Kidney capillary endothelial cell (primary cell): ENCODE data around the gene DOCK8.
A peak's percentile ranks its signal among the peaks of the same experiment; 100 is the strongest.
"Not testable (repeated sequence)": the region's sequence is repeated elsewhere in the genome, so short reads cannot be mapped to it uniquely, and the experiment has no call there.

Source experiments
- DNase-seq: peaks from one replicate; pipeline ENCODE4 v3.0.0-alpha.2; 2018; ENCODE audit warnings: low spot score

Gene DOCK8

DNA sequence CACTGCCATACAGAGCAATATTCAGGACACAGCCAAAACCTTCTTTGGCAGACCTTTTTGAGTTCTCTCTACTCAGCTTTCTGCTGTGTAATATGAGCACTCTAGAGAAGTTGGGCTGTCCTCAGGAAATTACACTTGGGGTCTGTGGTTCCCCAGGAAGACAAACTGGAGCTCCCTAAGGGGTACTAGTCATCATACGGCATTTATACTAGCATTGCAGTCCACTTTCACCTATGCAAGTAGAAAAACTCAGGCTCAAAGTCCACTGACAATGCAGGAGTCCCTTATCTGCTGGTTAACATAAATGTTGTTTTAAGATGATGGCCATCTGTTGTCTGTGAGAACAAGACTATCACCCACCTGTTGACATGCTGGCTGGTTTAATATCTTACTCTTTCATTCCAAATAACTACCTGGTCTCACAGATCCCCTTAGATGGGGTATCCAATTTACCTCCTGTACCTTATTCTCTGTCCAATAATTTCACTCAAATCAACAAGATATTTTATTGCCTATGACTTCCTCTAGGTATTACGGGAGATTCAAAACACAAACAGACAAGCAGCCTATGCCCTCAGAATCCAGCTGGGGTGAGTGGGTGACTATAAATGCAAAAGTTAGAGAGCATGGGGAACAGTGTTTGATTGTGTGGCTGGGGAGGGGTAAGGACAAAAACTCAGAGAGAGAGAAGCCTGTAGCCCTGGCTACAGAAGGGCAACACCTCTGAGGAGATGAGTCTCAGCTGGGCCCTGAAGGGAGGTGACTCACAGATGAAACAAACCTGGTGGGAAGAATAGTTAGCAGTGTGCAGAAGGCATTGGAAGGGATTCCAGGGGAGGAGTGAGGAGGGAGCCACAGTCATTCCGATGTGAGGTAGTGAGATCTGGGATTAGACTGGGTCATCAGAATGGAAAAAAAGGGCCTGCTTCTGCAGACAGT, 10.2 kb downstream of the DOCK8 start:
- DNase-seq, result no peak

- DNase-seq, result no peak
These were observed 13.2 kb downstream of the DOCK8 start for GRCh38 chr9:227860-228259.

- DNase-seq, result no peak
These were observed 14.4 kb downstream of the DOCK8 start for GRCh38 chr9:228929-229695.

GRCh38 chr9:231625-232024, 17.0 kb downstream of the DOCK8 start:
- not testable (repeated sequence) for DNase-seq

DNA sequence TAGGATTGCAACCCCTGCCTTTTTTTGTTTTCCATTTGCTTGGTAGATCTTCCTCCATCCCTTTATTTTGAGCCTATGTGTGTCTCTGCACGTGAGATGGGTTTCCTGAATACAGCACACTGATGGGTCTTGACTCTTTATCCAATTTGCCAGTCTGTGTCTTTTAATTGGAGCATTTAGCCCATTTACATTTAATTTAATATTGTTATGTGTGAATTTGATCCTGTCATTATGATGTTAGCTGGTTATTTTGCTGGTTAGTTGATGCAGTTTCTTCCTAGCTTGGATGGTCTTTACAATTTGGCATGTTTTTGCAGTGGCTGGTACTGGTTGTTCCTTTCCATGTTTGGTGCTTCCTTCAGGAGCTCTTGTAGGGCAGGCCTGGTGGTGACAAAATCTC, 19.0 kb downstream of the DOCK8 start:
- not testable (repeated sequence) for DNase-seq

- DNase-seq, result no peak
These were observed 22.6 kb downstream of the DOCK8 start for GRCh38 chr9:237141-237857.

DNA sequence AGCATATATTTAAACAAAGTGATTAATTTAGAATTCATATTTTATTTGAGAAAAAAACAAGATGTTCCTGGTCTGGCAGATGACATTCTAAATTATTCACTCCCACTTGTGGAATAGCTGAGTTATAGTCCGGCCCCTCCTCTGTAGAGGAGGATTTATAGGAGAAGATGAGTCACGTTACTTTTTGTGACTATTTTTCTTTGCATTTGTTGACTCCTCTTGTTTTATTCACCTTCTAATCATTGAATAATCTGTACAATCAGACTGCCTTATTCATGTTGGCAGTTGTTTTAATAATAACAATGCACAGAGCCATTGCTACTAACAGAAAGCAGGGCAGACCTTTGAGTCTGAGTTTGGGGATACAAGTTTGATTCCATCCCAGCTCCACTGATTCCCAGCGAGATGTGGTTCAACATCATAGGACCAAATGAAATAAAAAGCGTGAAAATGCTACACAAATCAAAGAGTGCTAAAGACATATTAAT, 23.2 kb downstream of the DOCK8 start:
- no peak for DNase-seq

DNA sequence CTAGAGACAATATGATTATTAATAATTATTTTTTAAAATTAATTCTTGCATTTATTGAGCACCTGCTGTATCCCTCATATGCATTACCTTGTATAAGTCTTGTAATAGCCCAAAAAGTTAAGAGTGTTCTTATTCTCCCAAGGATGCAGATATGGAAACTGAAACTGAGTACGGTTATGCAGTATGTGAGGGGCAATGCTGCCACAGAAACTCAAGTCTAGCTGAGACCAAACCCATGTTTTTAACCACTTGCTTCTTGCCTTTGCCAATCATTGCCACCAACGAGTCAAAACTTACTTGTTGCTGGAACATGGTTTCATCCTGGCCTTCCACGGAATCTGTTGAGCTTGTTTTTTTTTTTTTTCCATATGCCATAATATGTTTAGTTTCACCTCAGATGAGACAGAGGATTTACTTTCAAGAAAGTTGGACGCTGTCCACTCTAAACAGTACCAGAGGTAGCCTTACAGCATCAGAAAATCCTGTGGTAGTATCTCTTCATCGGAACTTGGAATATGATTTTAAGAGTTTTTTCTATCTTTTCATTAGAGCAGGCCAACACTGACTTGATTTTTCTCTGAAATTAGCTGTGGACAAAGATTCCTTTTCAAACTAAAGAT, 27.9 kb downstream of the DOCK8 start:
- no peak for DNase-seq

- no peak for DNase-seq
These were observed 33.8 kb downstream of the DOCK8 start for GRCh38 chr9:248278-248961.

- DNase-seq, result peak; percentile 24
These were observed 34.4 kb downstream of the DOCK8 start for GRCh38 chr9:249025-249424.

GRCh38 chr9:250039-250438, 35.4 kb downstream of the DOCK8 start:
- DNase-seq, result peak; percentile 20

- no peak for DNase-seq
These were observed 36.0 kb downstream of the DOCK8 start for GRCh38 chr9:250625-251024.

GRCh38 chr9:251398-251797, 36.7 kb downstream of the DOCK8 start:
- DNase-seq, result no peak

- DNase-seq, result no peak
These were observed 38.9 kb downstream of the DOCK8 start for GRCh38 chr9:253539-253938.

- DNase-seq, result no peak
These were observed 39.9 kb downstream of the DOCK8 start for GRCh38 chr9:254516-254915.

DNA sequence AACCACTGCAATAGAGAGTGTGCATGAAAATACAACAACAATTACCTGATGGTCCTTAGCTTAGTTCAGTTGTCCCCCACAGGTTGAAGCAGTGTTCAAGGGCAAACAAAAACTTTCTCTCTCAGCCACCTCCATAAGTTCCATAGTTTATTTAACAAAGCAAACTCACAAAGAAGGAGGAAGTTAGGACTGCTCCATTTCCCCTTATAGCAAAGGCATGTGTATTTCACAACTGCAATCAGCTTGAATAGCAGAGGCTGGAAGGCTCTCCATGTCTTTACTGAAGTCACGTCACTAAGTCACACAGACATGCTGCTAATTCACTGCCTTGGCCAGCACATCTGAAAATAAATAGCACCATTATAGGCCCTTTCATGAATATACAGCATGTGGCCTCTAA, 43.3 kb downstream of the DOCK8 start:
- no peak for DNase-seq

- DNase-seq, result no peak
These were observed 45.0 kb downstream of the DOCK8 start for GRCh38 chr9:259405-260404.

DNA sequence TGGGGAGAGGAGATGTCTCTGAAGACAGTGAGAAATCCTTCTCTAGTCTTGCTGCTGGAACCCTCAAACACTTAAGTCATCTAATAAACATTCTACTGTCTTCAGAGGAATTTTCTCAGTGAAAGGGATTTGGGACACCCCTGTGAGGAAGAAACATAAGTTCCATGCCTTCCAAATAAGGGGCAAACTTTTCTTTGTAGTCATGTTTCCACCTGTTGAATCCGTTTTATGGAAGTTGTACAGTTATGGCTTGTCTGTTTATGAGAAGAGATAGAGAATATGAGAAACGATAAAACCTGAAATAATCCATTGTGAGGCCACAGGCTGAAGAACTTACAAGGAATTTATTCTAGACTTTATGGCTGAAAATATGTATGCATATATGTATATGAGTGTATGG, 49.6 kb downstream of the DOCK8 start:
- no peak for DNase-seq

DNA sequence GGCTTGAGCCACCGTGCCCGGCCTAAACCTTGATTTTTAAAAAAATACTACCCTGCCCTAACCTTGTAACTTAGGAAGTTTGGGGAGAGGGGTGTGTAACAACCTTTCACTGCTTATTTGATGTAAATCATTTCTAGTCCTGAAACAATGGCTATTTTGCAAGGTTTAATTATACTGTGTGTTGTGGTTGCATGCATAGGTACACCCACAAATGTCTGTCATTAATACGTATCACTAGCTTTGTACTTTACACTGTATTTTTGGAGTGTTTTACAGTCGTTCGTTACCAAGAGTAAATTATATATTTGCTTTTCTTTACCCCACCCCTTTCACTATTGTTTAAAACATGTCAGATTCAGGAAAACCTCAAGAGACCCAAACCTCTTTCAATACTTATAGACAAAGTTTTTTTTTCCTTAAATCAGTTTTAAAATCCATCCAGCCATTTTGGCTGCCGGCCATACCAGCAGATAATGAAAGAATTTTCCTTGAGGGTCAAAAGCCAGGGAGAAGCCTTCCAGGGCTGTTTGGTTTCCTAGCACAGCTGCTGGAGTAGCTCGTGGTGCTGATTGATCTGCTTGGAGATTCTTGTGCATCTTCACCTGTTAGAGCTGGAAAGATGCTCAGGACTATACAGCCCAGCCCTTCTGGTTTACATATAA, 50.7 kb downstream of the DOCK8 start:
- DNase-seq, result no peak
